Measurements from ENCODE around the gene GPR17. TPM values are rescaled to one million over a fixed set of nuclear protein-coding genes. Genes with fewer than 3 reads are reported as not detected.

Gene GPR17
- total RNA-seq, 1 donor from 2014 or later, result not detected

DNA sequence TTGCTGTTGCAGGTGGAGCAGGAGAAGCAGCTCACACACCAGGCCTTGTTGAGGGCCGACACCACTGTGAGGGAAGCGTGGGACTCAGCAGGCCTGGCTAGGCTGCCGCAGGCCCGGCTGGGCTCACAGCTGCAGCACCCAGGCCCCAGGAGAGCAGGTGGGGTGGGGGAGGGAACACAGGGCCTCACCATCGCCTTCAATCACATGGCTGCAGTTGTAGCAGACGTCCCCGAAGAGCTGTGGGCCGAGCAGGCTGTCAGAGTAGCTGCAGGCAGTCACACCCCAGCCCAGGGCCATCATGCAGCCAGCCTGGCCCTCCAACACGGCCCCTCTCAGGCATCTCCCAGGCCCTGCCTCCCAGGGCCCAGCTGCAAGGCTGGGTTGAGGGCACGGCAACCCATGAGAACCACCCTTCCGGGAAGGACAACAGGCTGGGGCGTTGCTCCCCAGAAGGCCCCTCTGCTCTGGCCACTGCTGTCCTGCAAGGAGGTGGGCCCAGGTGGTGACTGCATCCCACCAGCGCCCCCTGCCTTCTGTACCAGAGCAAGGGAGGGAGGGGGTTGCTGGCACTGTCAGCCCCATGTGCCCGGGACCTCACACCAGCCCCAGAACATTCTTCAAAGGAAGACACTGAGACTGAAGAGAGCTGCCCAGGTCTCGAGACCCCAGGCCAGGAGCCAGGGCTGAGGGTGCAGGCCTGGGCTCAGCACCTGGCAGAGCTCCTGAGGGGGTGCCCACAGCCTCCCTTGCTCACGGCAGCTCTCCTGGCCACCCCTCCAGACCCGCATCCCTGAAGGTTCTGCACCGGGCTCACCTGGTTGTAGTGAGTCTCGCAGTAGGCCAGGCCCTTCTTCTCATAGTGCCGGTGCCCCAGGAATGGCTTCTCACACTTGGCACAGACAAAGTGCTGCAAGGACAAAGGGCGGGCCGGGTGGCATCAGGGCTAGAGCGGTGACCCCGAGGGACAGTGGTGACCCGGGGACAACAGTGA is 5.6 kb upstream of the GPR17 start:
- no peak for DNase-seq (ENCODE audit: low spot score in 2 of 2, unreplicated experiment in 2 of 2)
- no peak overlapping the region for H3K27ac Mint-ChIP-seq

GRCh38 chr2:127641133-127641532 is 4.8 kb upstream of the GPR17 start:
- no peaks in the 10 kb centered on the region for H3K36me3 Mint-ChIP-seq
- no peak overlapping the region for H3K27ac Mint-ChIP-seq

More for the DNA sequence above, 5.6 kb upstream of the GPR17 start:
- no peak overlapping the region for H3K4me3 Mint-ChIP-seq
- TF ChIP-seq CTCF (IDR thresholded peaks at IDR 0.05; ENCODE audit: unreplicated experiment), result no peak
- no peaks in the 10 kb centered on the region for H3K9me3 Mint-ChIP-seq
- no peaks in the 10 kb centered on the region for H3K27me3 Mint-ChIP-seq (ENCODE audit: low read depth)
- peaks cover 7% of the 10 kb centered on the region for H3K4me1 Mint-ChIP-seq
- no peaks in the 10 kb centered on the region for H3K36me3 Mint-ChIP-seq

DNA sequence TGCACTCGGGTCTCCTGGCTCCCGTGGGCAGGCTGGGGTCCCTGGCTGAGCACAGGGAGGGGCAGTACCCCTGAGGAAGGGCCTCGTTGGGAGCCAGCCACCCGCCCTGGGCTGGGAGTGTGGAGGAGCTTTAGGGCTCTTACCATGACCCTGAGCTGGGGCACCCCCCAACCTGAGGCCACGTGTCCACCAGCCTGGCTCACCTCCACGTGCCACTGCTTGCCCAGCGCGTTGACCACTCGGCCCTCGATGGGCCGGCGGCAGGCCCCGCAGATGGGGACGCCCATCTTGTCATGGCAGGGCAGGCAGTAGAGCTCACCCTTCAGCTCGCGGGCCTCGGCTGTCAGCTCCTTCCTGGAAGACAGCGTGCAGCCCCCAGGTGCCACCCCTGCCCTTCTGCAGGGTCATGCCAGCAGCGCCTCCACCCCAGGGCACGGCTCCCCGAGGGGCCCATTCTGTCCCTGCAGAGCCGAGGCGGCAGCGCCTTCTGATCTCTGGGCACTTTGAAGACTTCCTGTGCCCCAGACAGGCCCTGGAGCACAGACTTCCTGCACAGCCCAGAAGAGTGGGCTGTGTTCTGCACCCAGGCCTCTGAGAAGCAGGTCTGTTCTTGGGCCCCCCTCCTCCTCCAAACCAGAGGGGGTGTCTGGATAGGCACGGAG is 4.0 kb upstream of the GPR17 start:
- Mint-ChIP-seq H3K36me3 (no peaks in the 10 kb centered on the region), H3K27me3 (ENCODE audit: low read depth) (no peaks in the 10 kb centered on the region), H3K9me3 (no peaks in the 10 kb centered on the region), H3K4me1 (peaks cover 7% of the 10 kb centered on the region), H3K27ac (no peak overlapping the region), H3K4me3 (no peak overlapping the region)
- no peak for TF ChIP-seq CTCF (IDR thresholded peaks at IDR 0.05; ENCODE audit: unreplicated experiment)
- no peak for DNase-seq (ENCODE audit: low spot score in 2 of 2, unreplicated experiment in 2 of 2)

More at GRCh38 chr2:127641133-127641532, 4.8 kb upstream of the GPR17 start:
- DNase-seq (ENCODE audit: low spot score in 2 of 2, unreplicated experiment in 2 of 2), result no peak
- Mint-ChIP-seq H3K4me1 (peaks cover 7% of the 10 kb centered on the region), H3K9me3 (no peaks in the 10 kb centered on the region), H3K27me3 (ENCODE audit: low read depth) (no peaks in the 10 kb centered on the region), H3K4me3 (no peak overlapping the region)
- TF ChIP-seq CTCF (IDR thresholded peaks at IDR 0.05; ENCODE audit: unreplicated experiment), result no peak

DNA sequence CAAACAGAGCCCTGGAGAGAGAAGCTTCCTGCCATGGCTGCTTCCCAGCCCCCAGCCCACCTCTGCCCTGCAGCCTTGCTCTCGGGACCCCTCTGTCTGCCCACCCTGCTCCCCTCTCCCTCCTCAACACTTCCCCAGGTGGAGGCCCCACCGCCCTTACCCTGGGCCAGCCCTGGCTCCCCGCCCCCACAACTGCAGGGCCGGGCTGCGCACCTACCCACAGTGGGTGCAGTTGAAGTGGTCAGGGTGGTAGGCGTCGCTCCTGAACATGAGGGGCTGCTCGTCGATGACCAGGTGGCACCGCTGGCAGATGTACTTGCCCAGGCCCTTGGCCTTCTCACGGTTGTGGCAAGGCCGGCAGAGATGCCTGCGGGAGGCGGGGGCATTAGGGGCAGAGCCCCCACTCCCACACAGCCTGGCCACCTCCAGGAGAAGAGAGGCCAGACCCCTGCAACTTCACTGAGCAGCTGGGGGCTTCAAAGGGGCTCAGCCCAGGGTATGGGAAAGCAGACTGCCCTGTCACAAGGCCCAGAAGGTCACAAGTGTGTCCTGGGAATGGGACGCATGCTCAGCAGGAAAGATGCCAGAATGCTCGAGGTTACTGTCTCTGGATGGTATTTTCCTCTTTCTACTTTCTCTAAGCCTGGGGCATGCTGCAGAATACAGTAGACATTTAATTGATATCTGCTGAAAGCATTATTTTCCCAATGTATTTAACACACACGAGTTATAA is 3.1 kb upstream of the GPR17 start:
- no peaks in the 10 kb centered on the region for H3K27me3 Mint-ChIP-seq (ENCODE audit: low read depth)
- TF ChIP-seq CTCF (IDR thresholded peaks at IDR 0.05; ENCODE audit: unreplicated experiment), result no peak
- no peak overlapping the region for H3K27ac Mint-ChIP-seq
- H3K4me3 Mint-ChIP-seq, result no peak overlapping the region
- H3K36me3 Mint-ChIP-seq, result no peaks in the 10 kb centered on the region
- DNase-seq (ENCODE audit: low spot score in 2 of 2, unreplicated experiment in 2 of 2), result no peak
- H3K9me3 Mint-ChIP-seq, result no peaks in the 10 kb centered on the region
- H3K4me1 Mint-ChIP-seq, result peaks cover 8% of the 10 kb centered on the region

- H3K9me3 Mint-ChIP-seq, result no peaks in the 10 kb centered on the region
- H3K4me3 Mint-ChIP-seq, result no peak overlapping the region
- peaks cover 6% of the 10 kb centered on the region for H3K4me1 Mint-ChIP-seq
- H3K27me3 Mint-ChIP-seq (ENCODE audit: low read depth), result no peaks in the 10 kb centered on the region
- no peak overlapping the region for H3K27ac Mint-ChIP-seq
- H3K36me3 Mint-ChIP-seq, result no peaks in the 10 kb centered on the region
- TF ChIP-seq CTCF (IDR thresholded peaks at IDR 0.05; ENCODE audit: unreplicated experiment), result no peak
- DNase-seq (ENCODE audit: low spot score in 2 of 2, unreplicated experiment in 2 of 2), result no peak
Observed at GRCh38 chr2:127643439-127644065, 2.4 kb upstream of the GPR17 start.

All from mesothelial cell of epicardium (in vitro differentiated cells).